Effector memory CD4-positive, alpha-beta T cell (primary cell): ENCODE measurements around the gene KSR2.

Source experiments
- DNase-seq, 3 donors: peaks; one replicate each; pipeline ENCODE4 v3.0.0-alpha.2; 2020
- H3K27ac ChIP-seq: 2 replicates; pipeline ENCODE4 v1.7.0; 2013; ENCODE audit warnings: mild to moderate bottlenecking, low read length, moderate library complexity; ENCODE audit not compliant: insufficient read depth, poor library complexity, severe bottlenecking
- H3K27me3 ChIP-seq: replicated peaks from 2 replicates; pipeline ENCODE4 v1.7.0; 2013; ENCODE audit warnings: mild to moderate bottlenecking, low read length; ENCODE audit not compliant: insufficient read depth, control insufficient read depth, poor library complexity, severe bottlenecking
- H3K36me3 ChIP-seq: 2 replicates; pipeline ENCODE4 v1.7.0; 2013; ENCODE audit warnings: mild to moderate bottlenecking, low read length, moderate library complexity; ENCODE audit not compliant: control insufficient read depth, insufficient read depth
- H3K4me1 ChIP-seq: 2 replicates; pipeline ENCODE4 v1.7.0; 2013; ENCODE audit warnings: low read length, mild to moderate bottlenecking; ENCODE audit not compliant: control insufficient read depth, insufficient read depth, poor library complexity, severe bottlenecking
- H3K4me3 ChIP-seq: 2 replicates; pipeline ENCODE4 v1.7.0; 2013; ENCODE audit warnings: low read length, low read depth, mild to moderate bottlenecking; ENCODE audit not compliant: insufficient read depth, poor library complexity, severe bottlenecking
- H3K9me3 ChIP-seq: 2 replicates; pipeline ENCODE4 v1.7.0; 2013; ENCODE audit warnings: mild to moderate bottlenecking, low read length, moderate library complexity; ENCODE audit not compliant: control insufficient read depth

Gene KSR2

DNA sequence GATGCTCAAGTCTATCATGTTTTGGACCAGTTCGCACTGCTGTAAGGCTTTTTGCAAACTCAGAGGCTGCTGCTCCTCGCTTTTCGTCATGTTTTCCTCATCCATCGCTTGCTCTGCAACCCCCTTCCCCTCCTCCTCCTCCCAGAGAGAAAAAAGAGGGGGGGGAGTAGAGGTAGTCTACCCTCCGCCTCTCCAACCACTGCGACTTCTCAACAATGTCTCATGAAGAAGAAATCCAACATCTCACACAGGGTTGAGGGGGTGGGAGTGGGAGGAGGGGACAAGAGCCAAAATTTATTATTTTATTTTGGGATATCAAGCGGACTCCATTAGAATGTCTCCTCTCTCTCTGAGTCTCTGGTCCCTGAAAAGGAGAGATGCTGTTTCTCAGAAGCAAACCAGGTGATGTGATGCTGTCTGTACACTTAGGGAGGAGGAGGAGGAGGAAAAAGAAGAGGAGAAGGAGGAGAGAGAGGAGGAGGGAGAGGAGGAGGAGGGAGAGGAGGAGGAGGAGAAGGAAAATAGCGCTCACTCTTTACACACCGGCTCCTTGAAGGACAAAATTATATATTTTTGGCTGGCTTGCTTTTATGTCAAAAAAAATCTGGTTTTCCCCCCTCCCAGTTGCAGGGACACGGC is 520 bp downstream of the KSR2 start:
- Histone ChIP-seq H3K36me3 (no peaks in the 10 kb centered on the region), H3K27ac (no peak overlapping the region), H3K4me3 (peak overlapping the region; percentile 50), H3K4me1 (peaks cover 4% of the 10 kb centered on the region), H3K27me3 (peaks cover 13% of the 10 kb centered on the region), H3K9me3 (no peaks in the 10 kb centered on the region)
- no peak for DNase-seq

GRCh38 chr12:117967512-117967911 is 1.3 kb downstream of the KSR2 start:
- no peak overlapping the region for H3K4me3 ChIP-seq
- H3K27ac ChIP-seq: no peak overlapping the region
- no peaks in the 10 kb centered on the region for H3K36me3 ChIP-seq
- no peak for DNase-seq
- H3K9me3 ChIP-seq: no peaks in the 10 kb centered on the region
- peaks cover 13% of the 10 kb centered on the region for H3K27me3 ChIP-seq
- H3K4me1 ChIP-seq: peaks cover 4% of the 10 kb centered on the region

GRCh38 chr12:117967043-117967442 is 1.7 kb downstream of the KSR2 start:
- Histone ChIP-seq H3K36me3 (no peaks in the 10 kb centered on the region), H3K9me3 (no peaks in the 10 kb centered on the region), H3K27me3 (peaks cover 13% of the 10 kb centered on the region), H3K4me3 (no peak overlapping the region), H3K4me1 (peaks cover 4% of the 10 kb centered on the region), H3K27ac (no peak overlapping the region)
- no peak for DNase-seq

DNA sequence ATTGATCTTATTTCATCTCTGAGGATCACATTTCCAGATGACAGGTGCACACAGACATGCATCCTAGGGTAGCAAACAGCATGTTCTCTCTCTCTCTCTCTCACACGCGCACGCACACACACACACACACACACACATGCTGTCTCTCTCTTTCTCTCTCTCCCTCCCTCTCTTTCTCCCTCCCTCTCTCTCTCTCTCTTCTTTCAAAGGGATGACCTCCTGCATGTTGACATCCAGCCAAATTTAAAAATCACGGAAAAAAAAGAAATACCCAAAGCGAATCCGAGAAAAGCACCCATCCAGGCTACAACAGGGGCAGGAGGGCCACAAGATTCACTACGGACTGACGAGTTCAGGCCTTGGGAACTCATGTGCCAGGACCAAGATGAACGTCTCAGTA is 2.3 kb downstream of the KSR2 start:
- H3K27me3 ChIP-seq: peaks cover 13% of the 10 kb centered on the region
- DNase-seq: no peak
- peaks cover 4% of the 10 kb centered on the region for H3K4me1 ChIP-seq
- H3K4me3 ChIP-seq: no peak overlapping the region
- no peak overlapping the region for H3K27ac ChIP-seq
- no peaks in the 10 kb centered on the region for H3K36me3 ChIP-seq
- no peaks in the 10 kb centered on the region for H3K9me3 ChIP-seq

GRCh38 chr12:117963836-117964235 is 5.0 kb downstream of the KSR2 start:
- Histone ChIP-seq H3K27ac (no peak overlapping the region), H3K9me3 (no peaks in the 10 kb centered on the region), H3K36me3 (no peaks in the 10 kb centered on the region), H3K4me3 (no peak overlapping the region), H3K4me1 (peaks cover 2% of the 10 kb centered on the region), H3K27me3 (peaks cover 13% of the 10 kb centered on the region)
- no peak for DNase-seq

DNA sequence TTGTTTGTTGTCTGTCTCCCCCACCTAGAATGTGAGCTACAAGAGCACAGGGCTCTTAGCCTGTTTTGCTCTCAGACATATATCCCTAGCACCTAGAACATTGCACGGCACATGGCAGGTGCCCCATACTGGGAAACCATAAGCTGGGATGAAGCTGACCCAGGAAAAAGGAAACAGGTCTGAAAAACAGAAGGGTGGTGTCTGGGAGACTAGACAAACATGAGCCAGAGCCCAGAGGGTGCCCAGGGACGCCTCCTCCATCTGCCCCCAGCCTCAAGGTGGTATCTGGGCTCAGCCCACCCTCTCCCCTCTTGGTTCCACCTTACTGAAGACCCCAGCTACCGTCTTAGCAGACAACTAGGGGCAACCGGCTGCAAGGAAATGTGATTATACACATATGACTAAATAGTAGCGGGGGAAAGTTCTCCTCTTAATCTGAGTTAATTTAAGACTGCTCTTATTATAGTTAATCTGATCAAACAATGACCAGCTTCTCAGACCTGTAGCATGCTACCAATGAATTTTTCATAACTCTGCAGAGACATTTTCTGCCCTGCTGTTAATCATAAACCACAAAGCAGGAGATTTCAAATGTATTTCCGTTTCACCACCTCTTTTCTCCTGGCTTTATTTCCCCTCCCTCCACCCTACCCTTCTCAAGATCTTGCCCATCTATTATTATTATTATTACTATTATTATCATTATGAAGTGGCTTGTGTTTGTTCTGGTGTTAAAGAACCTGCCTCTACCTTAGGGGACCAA is 31.9 kb downstream of the KSR2 start:
- no peaks in the 10 kb centered on the region for H3K27me3 ChIP-seq
- no peaks in the 10 kb centered on the region for H3K36me3 ChIP-seq
- H3K4me1 ChIP-seq: no peaks in the 10 kb centered on the region
- no peaks in the 10 kb centered on the region for H3K9me3 ChIP-seq
- no peak for DNase-seq
- no peak overlapping the region for H3K27ac ChIP-seq
- no peak overlapping the region for H3K4me3 ChIP-seq

- no peak for DNase-seq
- Histone ChIP-seq H3K4me1 (no peaks in the 10 kb centered on the region), H3K27ac (no peak overlapping the region), H3K27me3 (no peaks in the 10 kb centered on the region), H3K4me3 (no peak overlapping the region), H3K36me3 (no peaks in the 10 kb centered on the region), H3K9me3 (no peaks in the 10 kb centered on the region)
Measured at GRCh38 chr12:117933545-117933944, 35.2 kb downstream of the KSR2 start.

- no peaks in the 10 kb centered on the region for H3K9me3 ChIP-seq
- no peak overlapping the region for H3K27ac ChIP-seq
- no peak overlapping the region for H3K4me3 ChIP-seq
- no peaks in the 10 kb centered on the region for H3K4me1 ChIP-seq
- DNase-seq: no peak
- no peaks in the 10 kb centered on the region for H3K36me3 ChIP-seq
- H3K27me3 ChIP-seq: no peaks in the 10 kb centered on the region
Measured at GRCh38 chr12:117926391-117926899, 42.3 kb downstream of the KSR2 start.

DNA sequence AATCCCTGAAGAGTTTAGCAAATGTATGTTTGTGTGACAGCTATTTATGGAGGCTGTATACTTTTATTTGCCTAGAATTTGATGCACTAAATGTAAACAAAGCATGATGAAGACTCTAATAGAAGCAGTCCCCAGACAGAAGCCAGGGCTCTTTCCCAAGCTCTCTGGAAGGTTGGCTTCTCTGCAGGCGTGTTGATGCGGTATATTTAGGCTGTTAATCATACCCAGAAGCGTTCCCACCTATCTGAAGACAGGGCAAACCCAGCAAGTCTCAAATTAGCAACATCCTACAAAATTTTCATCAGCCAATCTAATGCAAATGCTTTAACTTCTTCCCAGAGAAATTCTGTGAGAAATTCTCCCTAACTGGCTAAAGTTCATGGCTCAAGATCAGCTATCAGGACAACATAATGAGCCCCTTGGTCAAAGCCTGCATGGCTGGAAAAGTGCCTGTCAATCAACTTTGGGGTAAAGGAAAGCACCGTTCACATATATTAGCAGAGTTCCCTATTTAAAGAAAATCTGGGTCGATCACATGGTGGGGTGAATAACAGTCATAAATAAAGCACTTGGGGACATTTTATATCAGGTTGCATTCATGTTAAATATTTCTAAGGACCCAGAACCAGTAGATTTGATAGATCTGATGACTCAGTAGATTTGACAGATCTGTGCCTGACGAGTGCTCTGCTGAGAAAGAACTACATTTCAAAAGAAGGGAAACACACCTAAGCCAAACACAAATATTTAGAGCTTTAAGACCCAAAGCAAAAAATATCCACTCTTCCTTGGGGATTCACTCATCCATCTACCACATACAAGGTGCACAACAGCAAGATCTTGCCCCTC is 46.6 kb downstream of the KSR2 start:
- no peak for DNase-seq
- H3K4me3 ChIP-seq: no peak overlapping the region
- no peaks in the 10 kb centered on the region for H3K27me3 ChIP-seq
- no peak overlapping the region for H3K27ac ChIP-seq
- no peaks in the 10 kb centered on the region for H3K9me3 ChIP-seq
- H3K4me1 ChIP-seq: no peaks in the 10 kb centered on the region
- no peaks in the 10 kb centered on the region for H3K36me3 ChIP-seq
